Dermis microvascular lymphatic vessel endothelial cell (primary cell): ENCODE measurements around the gene KIF16B. TPM values are rescaled to one million over a fixed set of nuclear protein-coding genes. Genes with fewer than 3 reads are reported as not detected.
A peak's percentile ranks its signal among the peaks of the same experiment; 100 is the strongest.
"Not testable (repeated sequence)": the region's sequence is repeated elsewhere in the genome, so short reads cannot be mapped to it uniquely, and the experiment has no call there.

Source experiments
- DNase-seq, 2 donors: peaks; one replicate each; pipeline versions ENCODE4 v3.0.0 to v3.0.0-alpha.2; 2010; ENCODE audit warnings: low read depth in 2 of 2
- total RNA-seq: library from RNA; depleted of rRNA; stranded (reverse); fragments of >200 nt; gene quantifications from 2 replicates; pipeline ENCODE4 v1.2.1, GENCODE V29; 2014

Gene KIF16B
- total RNA-seq, 1 donor from 2014 or later: 8.1 TPM

DNA sequence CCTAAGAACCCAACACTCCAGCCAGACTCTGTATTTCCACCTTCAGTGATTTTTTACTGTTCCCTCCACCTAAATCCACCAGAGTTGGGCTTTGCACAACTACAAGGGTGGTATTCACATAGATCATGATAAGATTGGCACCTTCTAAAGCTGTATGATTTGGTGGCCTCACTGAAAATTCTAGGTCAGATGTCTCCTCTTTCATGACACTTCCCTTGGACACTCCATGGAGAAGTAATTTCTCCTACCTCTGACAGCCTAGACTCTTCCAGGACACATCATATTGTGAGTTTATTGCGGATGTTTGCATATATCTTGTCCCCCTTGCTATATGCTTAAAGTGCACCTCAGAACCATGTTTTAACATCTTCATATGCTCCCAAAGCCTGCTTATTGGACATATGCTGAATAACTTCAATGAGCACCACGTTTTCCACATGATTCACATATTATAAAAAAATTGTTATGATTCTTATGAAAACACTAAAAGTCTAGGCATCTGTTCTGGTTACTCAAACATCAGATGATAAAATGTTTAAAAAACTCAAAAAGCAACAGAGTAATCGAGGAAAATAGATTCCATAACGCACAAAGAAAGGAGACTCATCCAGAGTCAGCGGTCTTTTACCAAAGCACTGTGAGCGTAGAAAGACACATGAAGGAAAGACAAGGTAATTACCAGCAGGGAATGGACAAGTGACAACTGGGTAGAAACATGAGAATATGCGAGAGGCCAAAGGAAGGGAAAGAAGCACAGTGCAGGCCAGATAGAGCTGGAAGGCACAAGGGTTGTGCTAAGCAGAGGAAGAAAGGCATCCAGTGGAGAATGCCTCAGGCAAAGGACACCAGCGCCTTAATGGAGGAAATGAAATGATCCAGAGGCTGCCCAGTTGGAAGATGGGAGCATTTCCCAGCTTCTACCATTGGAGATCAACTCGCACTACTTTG, 46.5 kb downstream of the KIF16B start:
- DNase-seq: no peak

GRCh38 chr20:16522651-16523050, 50.6 kb downstream of the KIF16B start:
- not testable (repeated sequence) for DNase-seq

DNA sequence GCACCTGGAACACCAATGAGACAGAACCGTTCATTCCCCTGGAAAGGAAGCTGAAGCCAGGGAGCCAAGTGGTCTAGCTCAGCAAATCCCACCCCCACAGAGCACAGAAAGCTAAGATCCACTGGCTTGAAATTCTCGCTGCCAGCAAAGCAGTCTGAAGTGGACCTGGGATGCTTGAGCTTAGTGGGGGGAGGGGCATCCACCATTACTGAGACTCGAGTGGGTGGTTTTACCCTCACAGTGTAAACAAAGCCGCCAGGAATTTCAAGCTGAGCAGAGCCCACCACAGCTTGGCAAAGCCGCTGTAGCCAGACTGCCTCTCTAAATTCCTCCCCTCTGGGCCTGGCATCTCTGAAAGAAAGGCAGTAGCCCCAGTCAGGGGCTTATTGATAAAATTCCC, 53.1 kb downstream of the KIF16B start:
- DNase-seq: no peak

- not testable (repeated sequence) for DNase-seq
Observed at GRCh38 chr20:16519673-16520072, 53.6 kb downstream of the KIF16B start.

DNA sequence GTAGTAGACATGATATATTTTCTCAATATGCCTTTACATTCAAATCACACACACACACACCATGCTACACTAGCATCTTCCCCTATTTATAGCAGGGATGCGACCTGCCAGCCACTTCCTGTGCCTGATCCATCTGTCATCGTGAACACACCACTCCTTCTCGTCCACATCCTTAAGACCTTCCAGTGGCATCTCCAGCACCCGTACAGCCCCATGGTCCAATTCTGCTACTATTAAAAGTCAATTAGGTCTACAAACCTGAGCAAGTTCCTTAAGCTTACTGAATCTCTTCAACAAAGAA, 54.5 kb downstream of the KIF16B start:
- DNase-seq: no peak

GRCh38 chr20:16517946-16518783, 55.1 kb downstream of the KIF16B start:
- peak; percentile 14 to 34 for DNase-seq

DNA sequence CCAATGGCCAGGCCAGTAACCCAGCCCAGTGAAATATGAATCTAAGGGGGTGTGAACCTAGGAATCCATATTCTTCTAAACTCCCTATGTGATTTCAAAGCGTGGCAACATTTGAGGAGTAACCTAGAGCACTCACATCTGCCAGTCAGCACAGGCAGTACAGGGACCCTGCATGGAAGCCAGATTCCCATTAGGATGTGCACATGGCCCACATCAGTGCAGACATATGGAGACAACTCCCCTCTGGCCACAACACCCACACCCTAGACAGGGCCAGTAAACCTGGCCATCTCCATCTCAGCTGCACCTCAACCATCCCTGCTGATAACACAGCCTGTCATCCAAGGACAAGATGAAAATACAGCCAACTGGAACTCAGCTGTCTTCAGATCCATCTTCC, 56.5 kb downstream of the KIF16B start:
- DNase-seq: no peak

DNA sequence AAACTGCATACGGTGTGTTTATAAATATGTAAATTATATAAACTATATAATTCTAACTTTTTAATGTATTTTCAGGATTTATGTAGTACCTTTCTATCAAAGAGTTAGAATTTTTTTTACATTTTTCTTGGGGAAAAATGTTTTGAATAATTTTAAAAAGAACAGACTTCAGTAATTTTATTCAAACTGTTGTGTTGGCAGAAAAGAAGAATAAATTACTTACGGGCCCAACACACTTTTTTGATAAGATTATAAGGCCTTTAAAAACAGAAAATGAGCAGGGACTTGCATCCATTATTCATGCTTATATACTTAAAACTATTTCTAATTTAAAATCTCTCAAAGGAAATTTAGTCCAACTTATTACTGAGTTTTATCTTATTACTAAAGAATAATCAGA, 58.2 kb downstream of the KIF16B start:
- DNase-seq: no peak

GRCh38 chr20:16514140-16514539, 59.1 kb downstream of the KIF16B start:
- no peak for DNase-seq

DNA sequence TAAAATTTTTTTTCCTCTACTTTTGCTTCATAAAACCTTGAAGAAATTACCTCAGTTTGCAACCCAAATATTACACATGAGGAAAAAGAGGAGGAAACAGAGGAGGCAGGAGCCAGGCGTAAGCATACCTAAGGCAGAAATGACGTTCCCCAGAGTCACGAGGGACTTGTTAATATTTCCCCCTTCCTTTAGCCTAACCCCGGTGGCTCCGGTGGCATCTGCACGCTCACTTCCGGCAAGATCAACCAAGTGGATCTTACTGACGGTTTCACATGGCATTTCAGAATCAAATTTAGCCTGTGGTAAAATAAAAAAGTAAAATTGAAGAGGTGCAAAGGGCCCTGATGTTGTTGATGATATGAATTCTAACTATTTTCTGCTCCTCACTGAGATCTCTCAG, 67.4 kb downstream of the KIF16B start:
- no peak for DNase-seq

DNA sequence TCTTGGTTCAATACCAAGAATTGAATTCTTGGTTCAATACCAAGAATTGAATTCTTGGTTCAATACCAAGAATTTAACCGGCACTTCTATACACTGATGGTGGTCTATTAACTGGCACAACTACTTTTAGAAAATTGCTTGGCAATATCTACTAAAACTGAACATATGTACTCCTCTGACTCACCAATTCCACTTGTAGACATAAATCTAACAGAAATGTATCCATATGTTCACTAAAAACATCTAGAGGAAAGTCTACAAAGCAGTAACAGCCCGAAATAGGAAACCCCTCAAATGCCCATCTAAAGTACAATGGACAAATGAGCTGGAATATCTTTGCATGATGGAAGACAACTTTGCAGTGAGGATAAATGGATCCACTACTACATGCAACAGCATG, 71.9 kb downstream of the KIF16B start:
- DNase-seq: no peak

GRCh38 chr20:16500197-16500596, 73.1 kb downstream of the KIF16B start:
- DNase-seq: no peak

DNA sequence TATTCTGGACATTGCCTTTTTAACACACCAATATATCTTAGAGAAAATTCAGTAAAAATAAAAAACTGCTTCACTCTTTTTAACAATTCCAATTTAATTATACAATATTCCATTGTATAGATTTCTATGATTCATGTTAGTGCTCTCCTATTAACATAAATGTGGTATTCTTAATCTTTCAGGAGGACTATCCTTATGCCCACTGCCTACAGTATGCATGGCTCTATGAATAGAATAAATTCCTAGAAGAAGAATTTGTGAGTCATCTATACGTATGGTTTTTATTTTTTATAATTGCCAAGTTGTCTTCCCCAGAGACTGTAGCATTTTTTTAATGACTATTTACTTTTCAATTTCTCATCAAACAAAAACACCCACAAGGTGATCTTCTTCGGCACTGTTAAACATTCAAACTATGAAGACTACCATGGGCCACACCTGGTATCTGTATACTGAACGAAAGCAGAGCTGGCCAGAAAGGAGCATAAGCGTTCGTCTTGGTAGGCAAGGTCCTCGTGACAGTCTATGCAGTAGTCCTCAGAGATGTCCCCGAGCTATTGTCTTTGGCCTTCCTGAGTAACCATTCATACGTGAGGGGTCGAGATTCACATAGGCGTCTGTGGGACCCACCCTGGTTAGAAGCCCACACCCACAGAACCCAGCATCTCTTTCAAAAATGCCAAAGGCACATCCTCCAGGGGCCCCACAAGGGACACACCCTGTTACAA, 74.6 kb downstream of the KIF16B start:
- no peak for DNase-seq

- DNase-seq: no peak
Observed at GRCh38 chr20:16497896-16498295, 75.4 kb downstream of the KIF16B start.

GRCh38 chr20:16493486-16493885, 79.8 kb downstream of the KIF16B start:
- no peak for DNase-seq

DNA sequence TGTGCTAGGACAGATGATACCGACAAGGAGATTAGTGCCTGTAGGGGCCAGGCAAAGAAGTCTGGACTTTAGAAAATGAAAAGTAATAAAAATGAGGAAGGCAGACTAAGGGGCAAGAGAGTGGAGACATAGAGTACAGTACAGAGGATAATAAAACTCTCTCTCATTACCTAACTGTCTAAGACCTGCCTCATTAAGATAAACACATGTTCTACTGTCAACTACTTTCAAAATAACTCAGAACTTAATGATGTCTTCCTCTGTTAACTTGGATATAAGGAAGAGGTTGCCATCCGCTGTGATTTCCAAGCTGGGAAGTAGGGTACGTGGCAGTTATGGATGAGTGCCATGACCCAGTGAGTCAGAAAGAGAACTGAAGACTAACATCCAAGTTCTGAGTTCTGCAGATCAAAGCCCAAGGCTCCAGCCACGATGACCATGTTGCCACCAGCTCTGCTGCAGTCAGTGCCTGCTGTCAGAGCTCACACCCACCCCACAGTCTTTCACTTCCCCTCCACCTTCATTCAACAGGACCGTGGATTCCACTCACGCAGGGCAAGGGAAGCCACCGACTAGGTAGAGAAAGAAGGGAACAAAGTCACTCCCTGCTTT, 81.8 kb downstream of the KIF16B start:
- no peak for DNase-seq

DNA sequence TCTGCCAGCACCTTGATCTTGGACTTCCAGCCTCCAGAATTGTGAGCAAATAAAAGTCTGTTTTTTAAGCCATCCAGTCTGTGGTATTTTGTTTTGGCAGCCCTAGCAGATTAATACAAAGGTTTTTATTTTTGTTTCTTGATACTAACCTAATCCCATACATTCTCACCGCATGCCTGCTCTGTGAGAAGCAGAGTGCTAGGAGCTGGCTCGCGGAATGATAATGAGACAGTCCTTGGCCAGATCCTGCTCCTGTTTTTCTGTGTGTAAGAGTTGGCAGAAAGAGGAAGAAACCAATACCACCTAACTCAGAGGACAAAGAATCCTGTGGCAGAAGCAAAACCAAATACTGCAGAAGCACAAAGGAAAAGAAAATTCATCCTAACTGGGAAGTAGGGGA, 82.6 kb downstream of the KIF16B start:
- no peak for DNase-seq

GRCh38 chr20:16488616-16489015, 84.6 kb downstream of the KIF16B start:
- no peak for DNase-seq

- no peak for DNase-seq
Observed at GRCh38 chr20:16488086-16488485, 85.2 kb downstream of the KIF16B start.

- no peak for DNase-seq
Observed at GRCh38 chr20:16486532-16486931, 86.7 kb downstream of the KIF16B start.

- DNase-seq: no peak
Observed at GRCh38 chr20:16485401-16485800, 87.8 kb downstream of the KIF16B start.

- DNase-seq: no peak
Observed at GRCh38 chr20:16483024-16483423, 90.2 kb downstream of the KIF16B start.
